GM19463 (cell line): ENCODE measurements around the gene CTNNAL1.
"Not testable (repeated sequence)": the region's sequence is repeated elsewhere in the genome, so short reads cannot be mapped to it uniquely, and the experiment has no call there.

ENCODE experiments used
- ATAC-seq: cut with Tn5 transposase; IDR thresholded peaks from one replicate; pipeline ENCODE4 v1.9.1; 2021; ENCODE audit warnings: mild to moderate bottlenecking, moderate library complexity; ENCODE audit not compliant: unreplicated experiment

CTNNAL1 gene

DNA sequence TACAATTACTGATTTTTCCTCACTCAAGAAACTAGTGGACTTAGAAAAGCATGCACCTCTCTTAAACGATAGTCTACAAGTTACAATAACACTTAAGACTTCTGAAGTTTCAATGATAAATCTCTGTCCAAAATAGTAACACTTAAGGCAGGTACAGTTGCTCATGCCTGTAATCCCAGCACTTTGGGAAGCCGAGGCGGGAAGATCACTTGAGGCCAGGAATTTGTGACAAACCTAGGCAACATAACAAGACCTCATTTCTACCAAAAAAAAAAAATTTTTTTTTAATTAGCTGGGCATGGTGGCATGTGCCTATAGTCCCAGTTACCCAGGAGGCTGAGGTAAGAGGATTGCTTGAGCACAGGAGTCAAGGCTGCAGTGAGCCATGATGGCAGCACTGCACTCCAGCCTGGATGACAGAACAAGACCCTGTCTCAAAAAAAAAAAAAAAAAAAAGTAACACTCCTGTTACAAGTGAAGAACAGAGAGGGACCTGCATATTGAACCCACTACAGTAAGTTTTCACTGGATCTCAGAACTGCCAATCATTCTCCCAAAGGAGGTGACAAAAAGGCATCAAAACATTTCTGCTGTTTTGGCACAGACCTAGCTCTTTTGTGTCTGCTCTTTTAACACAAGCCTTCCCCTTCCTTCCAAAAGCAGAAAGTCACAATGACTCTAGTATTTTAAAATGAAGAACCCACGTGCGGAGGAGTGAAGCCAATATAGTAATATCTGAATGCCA, 75.6 kb downstream of the CTNNAL1 start:
- no peak for ATAC-seq

DNA sequence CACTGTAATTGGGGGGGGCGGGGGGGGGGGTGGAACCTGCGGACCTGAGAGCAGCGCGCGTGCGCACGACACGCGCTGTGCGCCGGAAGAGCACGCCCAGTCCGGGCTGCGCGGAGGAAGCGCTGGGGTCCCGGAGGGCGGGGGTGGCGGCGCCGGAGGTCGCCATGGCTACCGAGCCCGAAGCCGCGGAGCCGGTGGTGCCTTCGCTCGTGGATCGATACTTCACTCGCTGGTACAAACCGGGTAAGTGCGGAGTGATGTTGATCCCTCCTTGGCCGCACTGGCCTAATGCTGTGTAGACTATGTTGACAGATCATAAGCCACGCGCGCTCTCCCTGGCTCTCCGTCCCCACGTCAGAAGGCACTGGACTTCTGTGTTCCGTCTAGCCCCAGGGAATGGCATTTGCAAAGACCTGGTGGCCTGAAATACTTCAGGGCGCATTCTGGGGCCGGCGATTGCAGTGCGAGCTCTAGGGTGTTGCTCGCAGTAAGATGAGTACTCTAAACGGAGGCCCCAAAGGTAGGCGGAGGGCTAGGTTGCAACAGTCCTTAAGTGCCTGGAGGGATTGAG, 78.9 kb downstream of the CTNNAL1 start, which contains the start of gene ABITRAM:
TSS of gene ABITRAM (plus strand) at position 78 of the 571 bp plus-strand sequence. CDS start at position 165, 87 bp downstream.
- ATAC-seq: peak; percentile 78

DNA sequence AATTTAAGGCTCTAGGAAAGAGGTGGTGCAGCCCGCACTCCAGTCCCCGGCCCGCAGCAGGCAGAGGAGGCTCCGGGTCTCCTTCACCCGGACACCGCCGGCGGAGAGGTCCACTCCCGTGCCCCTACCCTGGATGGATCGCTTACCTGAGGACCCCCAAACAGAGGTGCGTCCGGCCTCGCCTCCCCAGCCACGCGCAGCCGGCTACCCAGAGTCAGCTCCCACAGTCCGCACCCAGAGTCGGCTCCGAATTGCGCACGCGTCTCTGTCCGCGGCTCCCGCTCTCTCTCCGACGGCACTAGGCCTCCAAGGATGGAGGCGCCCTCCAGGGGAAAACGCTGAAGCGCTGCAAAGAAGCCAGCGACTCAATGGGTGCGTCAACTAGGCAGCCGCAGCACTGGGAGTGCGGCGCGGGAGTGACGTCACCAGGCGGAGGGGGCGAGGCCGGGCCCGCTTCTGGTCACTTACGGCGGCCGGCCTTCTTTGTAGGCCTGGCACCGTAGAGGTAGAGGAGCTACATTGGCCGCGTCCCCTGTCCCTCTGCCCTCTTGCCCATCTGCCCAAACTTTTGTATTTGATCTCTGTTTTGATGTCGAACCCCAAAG, 79.5 kb downstream of the CTNNAL1 start, which contains the start of gene ELP1:
TSS of gene ELP1 (minus strand) at position 407 of the 605 bp plus-strand sequence. CDS start 2,978 bp downstream, outside the sequence.
- peak; percentile 84 for ATAC-seq

DNA sequence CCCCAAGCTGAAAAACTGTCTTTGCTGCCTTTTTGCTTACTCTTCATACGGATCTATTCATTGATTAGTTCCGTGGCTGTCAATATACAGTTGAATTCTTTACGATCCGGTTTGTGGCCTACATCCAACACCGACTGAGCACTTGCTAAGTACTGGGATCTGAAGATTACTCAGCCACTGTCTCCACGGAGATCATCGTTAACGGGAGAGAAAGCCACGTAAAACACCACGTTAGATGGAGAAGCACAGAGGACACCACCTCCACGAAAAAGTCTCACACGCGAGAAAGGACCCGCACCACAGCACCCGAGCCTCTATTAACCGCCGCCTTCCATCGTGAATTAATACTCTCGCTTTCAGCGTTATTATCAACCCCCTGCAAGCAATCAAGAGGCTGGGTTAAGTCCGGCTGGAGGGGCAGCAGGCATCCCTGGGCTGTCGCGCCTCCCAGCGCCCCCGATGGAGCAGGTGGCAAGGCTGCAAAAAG, 80.0 kb downstream of the CTNNAL1 start:
- ATAC-seq: no peak

GRCh38 chr9:108928386-108928785, 84.9 kb downstream of the CTNNAL1 start:
- ATAC-seq: no peak

DNA sequence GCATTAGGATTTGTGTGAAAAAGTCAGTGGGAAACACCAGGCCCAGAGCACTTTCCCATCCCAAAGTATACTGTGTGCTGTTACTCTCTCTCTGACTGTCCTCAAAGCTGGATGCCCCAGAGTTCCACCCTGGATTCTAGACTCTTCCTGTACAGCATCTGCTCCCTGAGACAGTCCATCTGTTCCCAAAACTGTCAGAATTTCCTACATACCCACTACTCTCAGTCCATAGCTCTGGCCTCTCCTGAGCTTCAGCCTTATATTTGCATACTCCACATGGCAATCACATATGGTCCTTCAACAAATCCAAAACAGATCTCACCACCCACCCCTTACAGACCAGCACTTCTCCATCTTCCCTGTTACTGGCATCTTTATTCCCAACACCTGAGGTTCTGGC, 88.8 kb downstream of the CTNNAL1 start:
- ATAC-seq: no peak

- ATAC-seq: no peak
These were observed 92.1 kb downstream of the CTNNAL1 start for GRCh38 chr9:108921200-108921599.

GRCh38 chr9:108920401-108920800, 92.9 kb downstream of the CTNNAL1 start:
- ATAC-seq: not testable (repeated sequence)

DNA sequence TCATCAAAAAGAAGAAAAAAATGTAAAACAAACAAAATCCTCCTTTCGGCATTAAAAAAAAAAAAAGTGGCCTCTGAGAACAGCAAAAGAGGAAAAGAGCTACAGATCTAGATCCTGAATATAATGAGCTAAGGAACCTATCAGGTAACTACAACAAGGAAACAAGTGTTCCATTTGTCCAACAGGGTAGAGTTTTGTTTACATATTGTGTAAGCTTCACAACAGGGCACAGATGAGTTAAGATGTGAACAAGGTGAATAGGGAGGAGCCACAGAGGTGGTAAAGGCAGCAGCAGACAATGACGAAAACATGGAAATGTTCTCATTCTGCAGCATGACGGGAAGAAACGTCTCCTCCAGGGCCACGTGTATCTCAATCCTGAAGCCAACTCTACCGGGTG, 93.8 kb downstream of the CTNNAL1 start:
- ATAC-seq: no peak

GRCh38 chr9:108913391-108913790, 99.9 kb downstream of the CTNNAL1 start:
- no peak for ATAC-seq

DNA sequence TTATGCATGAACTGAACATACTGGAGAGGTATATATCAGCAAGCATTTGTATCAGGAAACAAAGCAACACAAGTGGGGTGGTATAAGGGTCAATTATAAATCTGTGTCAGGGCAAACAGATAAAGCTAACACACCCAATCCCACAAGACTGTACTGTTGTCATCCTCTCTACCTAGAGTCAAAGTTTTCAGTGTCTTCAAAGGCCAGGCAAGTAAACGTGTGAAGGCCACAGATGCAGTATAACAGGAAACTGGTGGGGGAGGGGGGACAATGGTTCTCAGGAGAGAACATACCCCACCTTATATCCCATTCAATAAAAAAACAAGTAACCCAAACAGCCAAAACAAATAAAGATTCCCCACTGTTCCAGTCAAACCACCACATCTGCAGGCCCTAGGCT, 101.5 kb downstream of the CTNNAL1 start:
- no peak for ATAC-seq

GRCh38 chr9:108910914-108911313, 102.4 kb downstream of the CTNNAL1 start:
- ATAC-seq: no peak

- no peak for ATAC-seq
These were observed 102.9 kb downstream of the CTNNAL1 start for GRCh38 chr9:108910402-108910801.

- no peak for ATAC-seq
These were observed 107.8 kb downstream of the CTNNAL1 start for GRCh38 chr9:108905494-108905893.

GRCh38 chr9:108904161-108904560, 109.1 kb downstream of the CTNNAL1 start:
- no peak for ATAC-seq

- ATAC-seq: no peak
These were observed 109.7 kb downstream of the CTNNAL1 start for GRCh38 chr9:108903420-108904103.

GRCh38 chr9:108900176-108900575, 113.1 kb downstream of the CTNNAL1 start:
- no peak for ATAC-seq

- not testable (repeated sequence) for ATAC-seq
These were observed 114.1 kb downstream of the CTNNAL1 start for GRCh38 chr9:108899023-108899695.

- ATAC-seq: no peak
These were observed 115.8 kb downstream of the CTNNAL1 start for GRCh38 chr9:108897324-108898096.
